Lung (tissue), 12 donors: ENCODE measurements around the gene C6orf52. TPM values are rescaled to one million over a fixed set of nuclear protein-coding genes. Genes with fewer than 3 reads are reported as not detected.

Source experiments
- ATAC-seq: fragments of 200-7000 bp; cut with Tn5 transposase; one replicate; pipeline ENCODE4 v1.9.1; 2020; ENCODE audit warnings: moderate number of reproducible peaks; ENCODE audit not compliant: insufficient read depth, low FRiP score
- DNase-seq, 3 donors: peaks; one replicate each; pipeline ENCODE4 v3.0.0-alpha.2; 2013 to 2017
- H3K27ac ChIP-seq, 2 donors: one replicate each; pipeline ENCODE4 v1.5.1; 2013; ENCODE audit warnings: mild to moderate bottlenecking in 2 of 2, moderate library complexity in 2 of 2, control low read depth in 1 of 2, inconsistent platforms in 1 of 2, low read depth in 1 of 2, low read length in 1 of 2
- H3K27me3 ChIP-seq, 3 donors: one replicate each; pipeline ENCODE4 v1.5.1; 2013; ENCODE audit warnings: low read length in 2 of 3; ENCODE audit not compliant: control insufficient read depth in 3 of 3, insufficient read depth in 3 of 3
- H3K36me3 ChIP-seq, 4 donors: one replicate each; pipeline ENCODE4 v1.5.1; 2013; ENCODE audit warnings: low read length in 4 of 4, mild to moderate bottlenecking in 1 of 4, moderate library complexity in 1 of 4; ENCODE audit not compliant: control insufficient read depth in 4 of 4, insufficient read depth in 4 of 4
- H3K4me1 ChIP-seq, 5 donors: one replicate each; pipeline ENCODE4 v1.5.1; 2013; ENCODE audit warnings: low read length in 5 of 5, mild to moderate bottlenecking in 2 of 5, moderate library complexity in 1 of 5; ENCODE audit not compliant: control insufficient read depth in 5 of 5, insufficient read depth in 5 of 5
- H3K4me3 ChIP-seq: one replicate; pipeline ENCODE4 v1.5.1; 2013; ENCODE audit warnings: mild to moderate bottlenecking, control low read depth, moderate library complexity
- H3K9ac ChIP-seq, 2 donors: one replicate each; pipeline ENCODE4 v1.5.1; 2013; ENCODE audit warnings: low read length in 2 of 2, control low read depth in 1 of 2; ENCODE audit not compliant: insufficient read depth in 1 of 2
- H3K9me3 ChIP-seq, 4 donors: one replicate each; pipeline ENCODE4 v1.5.1; 2013; ENCODE audit warnings: low read length in 3 of 4, mild to moderate bottlenecking in 1 of 4, moderate library complexity in 1 of 4; ENCODE audit not compliant: control insufficient read depth in 4 of 4, insufficient read depth in 3 of 4
- WGBS, 2 donors: extraction: QIAGEN DNeasy Blood & Tissue Kit; methylation state at CpG; one replicate each; pipeline ENCODE4 v1.1.7; 2013; 5-methylcytosine and 5-hydroxymethylcytosine counted together
- polyA plus RNA-seq, 2 donors: library from polyadenylated mRNA; stranded (reverse); fragments of 200-250 nt; gene quantifications; one replicate each; pipeline ENCODE4 v1.2.1, GENCODE V29; 2013
- total RNA-seq, 2 donors: library from RNA; depleted of rRNA in 1 of 2; stranded (reverse); fragments of >200 nt in 1 of 2; gene quantifications; one replicate each; pipeline ENCODE4 v1.2.1, GENCODE V29; 2014 to 2021
- TF ChIP-seq, protein P1 (sequence below): IDR thresholded peaks from 2 replicates; pipeline ENCODE4 v1.5.1; 2012; ENCODE audit warnings: mild to moderate bottlenecking; ENCODE audit errors: control extremely low read depth, extremely low read depth
- donor health status: control.
- donor health status: control.
- donor health status: Bipolar disorder and iron deficiency.
- donor health status: healthy.
- donor health status: DM: yes; HTN: yes; CAD: no.

The C6orf52 gene
- total and polyA plus RNA-seq, 4 donors: 1.3 to 3.5 (median 1.9) TPM

GRCh38 chr6:10687582-10687981 is 6.8 kb downstream of the C6orf52 start:
- no peak overlapping the region for H3K27ac ChIP-seq
- no peak overlapping the region for H3K9ac ChIP-seq
- H3K9me3 ChIP-seq: no peaks in the 10 kb centered on the region
- ATAC-seq (no peak), DNase-seq (no peak)
- no peaks in the 10 kb centered on the region for H3K27me3 ChIP-seq
- no peaks in the 10 kb centered on the region for H3K36me3 ChIP-seq
- H3K4me3 ChIP-seq: no peak overlapping the region
- TF ChIP-seq, protein P1, sequence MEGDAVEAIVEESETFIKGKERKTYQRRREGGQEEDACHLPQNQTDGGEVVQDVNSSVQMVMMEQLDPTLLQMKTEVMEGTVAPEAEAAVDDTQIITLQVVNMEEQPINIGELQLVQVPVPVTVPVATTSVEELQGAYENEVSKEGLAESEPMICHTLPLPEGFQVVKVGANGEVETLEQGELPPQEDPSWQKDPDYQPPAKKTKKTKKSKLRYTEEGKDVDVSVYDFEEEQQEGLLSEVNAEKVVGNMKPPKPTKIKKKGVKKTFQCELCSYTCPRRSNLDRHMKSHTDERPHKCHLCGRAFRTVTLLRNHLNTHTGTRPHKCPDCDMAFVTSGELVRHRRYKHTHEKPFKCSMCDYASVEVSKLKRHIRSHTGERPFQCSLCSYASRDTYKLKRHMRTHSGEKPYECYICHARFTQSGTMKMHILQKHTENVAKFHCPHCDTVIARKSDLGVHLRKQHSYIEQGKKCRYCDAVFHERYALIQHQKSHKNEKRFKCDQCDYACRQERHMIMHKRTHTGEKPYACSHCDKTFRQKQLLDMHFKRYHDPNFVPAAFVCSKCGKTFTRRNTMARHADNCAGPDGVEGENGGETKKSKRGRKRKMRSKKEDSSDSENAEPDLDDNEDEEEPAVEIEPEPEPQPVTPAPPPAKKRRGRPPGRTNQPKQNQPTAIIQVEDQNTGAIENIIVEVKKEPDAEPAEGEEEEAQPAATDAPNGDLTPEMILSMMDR: no peak
- peaks cover 0 to 10% (median 0%) of the 10 kb centered on the region in 5 donors for H3K4me1 ChIP-seq
- WGBS, 2 donors: 43 to 45% methylated on average over 6 of the region's 6 CpGs

DNA sequence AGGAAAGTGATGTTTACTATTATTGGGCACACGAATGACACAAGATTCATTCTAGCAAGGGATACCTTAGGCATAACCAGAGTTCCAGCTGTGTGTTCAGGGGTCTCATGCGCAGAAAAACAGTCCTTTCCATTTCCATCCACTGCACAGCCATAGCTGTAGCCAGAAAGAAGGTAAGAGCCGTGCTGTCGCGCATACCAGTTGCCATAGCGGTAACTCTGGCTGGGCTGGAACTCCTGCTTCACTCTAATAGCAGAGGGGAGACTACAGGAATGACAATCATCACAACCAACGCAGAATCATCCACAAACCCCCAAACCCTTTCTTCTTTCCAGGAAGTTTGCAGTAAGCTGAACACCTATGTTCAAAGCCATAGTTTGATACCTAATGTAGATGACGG is 7.5 kb downstream of the C6orf52 start:
- H3K36me3 ChIP-seq: no peaks in the 10 kb centered on the region
- H3K27ac ChIP-seq: no peak overlapping the region
- 89 to 90% methylated on average over 8 of the region's 8 CpGs for WGBS, 2 donors
- H3K9ac ChIP-seq: no peak overlapping the region
- ATAC-seq: no peak
- H3K27me3 ChIP-seq: no peaks in the 10 kb centered on the region
- peaks cover 0 to 10% (median 0%) of the 10 kb centered on the region in 5 donors for H3K4me1 ChIP-seq
- DNase-seq: no peak
- TF ChIP-seq, protein P1: no peak
- H3K9me3 ChIP-seq: no peaks in the 10 kb centered on the region
- no peak overlapping the region for H3K4me3 ChIP-seq

DNA sequence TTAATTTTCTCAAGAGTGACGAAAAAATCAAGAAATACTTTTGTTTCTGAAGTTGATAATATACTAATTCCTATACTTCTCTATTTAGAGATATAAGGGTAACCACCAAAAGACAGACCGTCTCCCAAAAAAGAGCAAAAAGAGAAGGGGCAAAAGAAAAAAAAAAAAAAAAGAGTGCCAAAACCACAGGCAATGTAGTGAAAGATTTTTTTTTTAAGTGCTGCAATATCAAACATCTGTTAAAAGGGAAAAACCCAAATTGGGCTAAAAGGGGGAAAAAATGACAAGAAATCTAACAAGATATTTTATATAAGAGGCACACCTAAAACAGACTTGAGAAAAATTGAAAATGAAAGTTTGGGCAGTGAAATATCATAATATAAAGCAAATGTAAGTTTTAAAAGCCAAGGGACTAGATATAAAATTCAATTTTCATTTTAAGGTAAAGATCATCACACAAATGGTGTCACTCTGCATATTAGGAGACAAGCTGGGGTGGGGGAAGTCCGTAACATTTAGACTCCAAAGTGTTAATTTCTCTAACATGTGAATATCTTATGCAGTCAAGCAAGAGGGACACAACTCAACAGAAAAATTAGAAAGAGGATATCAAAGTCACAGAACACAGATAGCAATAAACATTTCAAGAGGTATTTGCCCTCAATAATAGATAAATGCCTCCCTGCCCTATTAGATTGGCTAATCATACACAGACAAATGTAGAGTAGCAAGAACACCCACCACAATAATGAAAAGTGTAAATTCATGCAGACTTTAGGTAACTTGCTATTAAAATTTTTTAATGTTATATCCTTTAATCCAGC is 9.1 kb downstream of the C6orf52 start:
- Histone ChIP-seq H3K27me3 (no peaks in the 10 kb centered on the region), H3K4me3 (no peak overlapping the region), H3K4me1 (peaks cover 0 to 10% (median 0%) of the 10 kb centered on the region in 5 donors), H3K27ac (no peak overlapping the region), H3K36me3 (no peaks in the 10 kb centered on the region), H3K9ac (no peak overlapping the region), H3K9me3 (no peaks in the 10 kb centered on the region)
- 49 to 74% methylated on average over 3 of the region's 3 CpGs for WGBS, 2 donors
- TF ChIP-seq, protein P1: no peak
- ATAC-seq: no peak
- no peak for DNase-seq
